Ramos (cell line): ENCODE measurements around the gene DAGLB.

Experiments used
- in situ Hi-C: fragments of 300-500 bp; cut with MboI; formaldehyde crosslinking; loops from one replicate; pipeline ENCODE4 v1.14.3; 2022; ENCODE audit warnings: low sequenced_read_pairs; ENCODE audit not compliant: unreplicated experiment

The DAGLB gene, protein sequence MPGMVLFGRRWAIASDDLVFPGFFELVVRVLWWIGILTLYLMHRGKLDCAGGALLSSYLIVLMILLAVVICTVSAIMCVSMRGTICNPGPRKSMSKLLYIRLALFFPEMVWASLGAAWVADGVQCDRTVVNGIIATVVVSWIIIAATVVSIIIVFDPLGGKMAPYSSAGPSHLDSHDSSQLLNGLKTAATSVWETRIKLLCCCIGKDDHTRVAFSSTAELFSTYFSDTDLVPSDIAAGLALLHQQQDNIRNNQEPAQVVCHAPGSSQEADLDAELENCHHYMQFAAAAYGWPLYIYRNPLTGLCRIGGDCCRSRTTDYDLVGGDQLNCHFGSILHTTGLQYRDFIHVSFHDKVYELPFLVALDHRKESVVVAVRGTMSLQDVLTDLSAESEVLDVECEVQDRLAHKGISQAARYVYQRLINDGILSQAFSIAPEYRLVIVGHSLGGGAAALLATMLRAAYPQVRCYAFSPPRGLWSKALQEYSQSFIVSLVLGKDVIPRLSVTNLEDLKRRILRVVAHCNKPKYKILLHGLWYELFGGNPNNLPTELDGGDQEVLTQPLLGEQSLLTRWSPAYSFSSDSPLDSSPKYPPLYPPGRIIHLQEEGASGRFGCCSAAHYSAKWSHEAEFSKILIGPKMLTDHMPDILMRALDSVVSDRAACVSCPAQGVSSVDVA

DNA sequence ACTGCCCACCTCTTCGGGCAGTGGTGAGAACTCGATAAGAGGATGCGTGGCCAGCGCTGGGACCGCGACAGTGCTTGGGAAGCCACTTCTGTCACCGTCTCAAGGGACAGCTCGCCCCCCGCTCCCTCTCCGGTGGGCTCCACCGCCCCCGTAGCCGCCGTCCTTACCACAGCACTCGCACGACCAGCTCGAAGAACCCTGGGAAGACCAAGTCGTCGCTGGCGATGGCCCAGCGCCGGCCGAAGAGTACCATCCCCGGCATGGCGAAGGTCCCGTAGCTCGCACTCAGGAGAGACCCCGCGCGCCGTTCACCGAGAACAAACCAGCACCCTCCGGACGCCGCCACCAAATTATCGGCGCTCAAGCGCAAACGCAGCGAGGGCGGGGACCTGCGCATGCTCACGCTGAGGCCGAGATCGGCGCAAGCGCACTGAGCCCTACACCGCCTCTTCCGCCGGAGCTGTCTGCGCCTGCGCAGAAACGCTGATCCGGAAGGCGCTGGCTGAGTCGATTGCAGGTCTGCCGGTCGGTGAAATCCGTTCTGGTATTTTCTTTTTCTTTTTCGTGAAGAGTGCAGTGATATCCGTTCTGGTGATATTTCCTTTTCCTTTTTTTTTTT, at the start of gene DAGLB:
Gene DAGLB, minus strand, starts transcription at position 374 of the 619 bp plus-strand sequence. Its CDS starts 112 bp downstream, at position 262.
- in situ Hi-C loops: loop anchor here (10.0 kb wide), 1 partner anchor 453 kb away; no protein-coding TSS in a partner anchor

DNA sequence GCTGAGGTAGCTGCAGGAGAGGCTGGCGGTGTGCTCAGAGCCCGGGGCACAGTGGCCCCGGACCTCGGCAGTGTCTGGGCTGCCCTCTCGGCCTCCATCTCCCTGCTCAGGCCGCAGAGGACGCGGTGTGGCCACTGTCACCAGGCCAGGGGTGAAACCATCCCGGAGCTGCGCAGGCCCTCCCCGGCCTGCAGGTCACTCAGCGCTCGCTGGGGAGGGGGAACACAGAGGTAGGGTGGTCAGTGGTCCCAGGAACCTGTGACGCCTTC, 49.8 kb upstream of the DAGLB start:
- in situ Hi-C loops: no loop called here

DNA sequence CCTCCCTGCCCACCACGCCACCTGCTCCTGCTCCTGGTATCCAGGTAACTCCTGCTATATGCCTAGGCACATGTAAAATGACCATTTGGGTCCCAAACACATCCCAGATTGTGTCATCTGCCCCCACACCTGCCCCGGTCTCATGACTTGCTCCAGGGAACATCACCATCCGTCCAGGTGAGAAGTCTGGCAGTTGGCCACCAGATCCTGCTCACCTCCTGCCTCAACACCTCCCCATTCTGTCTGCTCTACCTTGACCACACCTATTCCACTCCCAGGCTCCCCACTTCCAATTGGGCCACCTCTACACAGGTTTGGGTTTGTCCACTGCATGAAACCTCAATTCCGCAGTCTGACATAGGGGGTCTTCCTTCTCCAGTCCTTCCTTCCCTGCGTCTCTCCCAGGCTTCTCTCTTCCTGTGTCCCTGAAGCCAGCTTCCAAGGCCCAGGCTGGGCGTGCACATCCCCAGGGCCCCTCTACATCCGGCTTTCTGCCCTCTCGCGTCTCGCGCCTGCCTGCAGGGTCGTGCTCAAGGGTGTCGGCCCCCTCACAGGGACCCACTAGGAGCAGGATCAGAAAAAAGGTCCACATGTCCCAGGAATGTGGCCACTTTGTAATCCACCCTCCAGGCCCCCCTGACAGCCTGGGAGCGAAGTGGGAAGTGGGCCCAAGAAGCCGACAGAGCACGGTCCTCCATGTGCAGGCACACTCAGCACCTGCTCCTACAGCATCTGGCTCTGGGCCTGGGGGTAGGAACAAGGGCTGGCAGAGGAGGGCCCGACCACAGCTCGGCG, 49.3 kb upstream of the DAGLB start:
- in situ Hi-C loops: no loop called here

DNA sequence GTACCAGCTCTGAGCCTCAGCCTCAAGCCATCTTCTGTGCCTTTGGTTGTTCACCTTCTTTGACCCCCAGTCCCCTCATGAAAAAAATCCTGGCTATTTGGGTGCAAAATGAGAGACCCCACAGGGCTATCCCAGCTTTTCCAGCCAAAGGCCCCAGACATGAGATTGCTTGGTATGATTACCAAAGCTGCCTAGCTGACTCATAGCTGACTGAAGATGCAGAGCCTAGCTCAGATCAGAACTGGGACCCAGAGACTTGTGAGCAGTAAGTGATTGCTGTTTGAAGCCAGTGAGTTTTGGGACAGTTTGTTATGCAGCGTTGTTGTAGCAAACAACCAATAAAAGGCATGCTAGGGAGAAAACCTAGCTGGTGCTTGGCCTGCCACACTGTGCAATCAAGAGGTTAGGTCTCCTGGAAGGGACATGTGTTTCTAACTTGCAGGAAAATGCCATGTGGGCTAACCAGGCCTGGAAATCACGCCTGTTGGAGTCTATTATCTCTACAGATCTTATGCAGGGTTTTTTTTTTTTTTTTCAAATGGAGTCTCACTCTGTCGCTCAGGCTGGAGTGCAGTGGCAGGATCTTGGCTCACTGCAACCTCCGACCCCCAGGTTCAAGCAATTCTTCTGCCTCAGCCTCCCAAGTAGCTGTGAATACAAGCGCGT, 48.0 kb upstream of the DAGLB start:
- in situ Hi-C loops: no loop called here

DNA sequence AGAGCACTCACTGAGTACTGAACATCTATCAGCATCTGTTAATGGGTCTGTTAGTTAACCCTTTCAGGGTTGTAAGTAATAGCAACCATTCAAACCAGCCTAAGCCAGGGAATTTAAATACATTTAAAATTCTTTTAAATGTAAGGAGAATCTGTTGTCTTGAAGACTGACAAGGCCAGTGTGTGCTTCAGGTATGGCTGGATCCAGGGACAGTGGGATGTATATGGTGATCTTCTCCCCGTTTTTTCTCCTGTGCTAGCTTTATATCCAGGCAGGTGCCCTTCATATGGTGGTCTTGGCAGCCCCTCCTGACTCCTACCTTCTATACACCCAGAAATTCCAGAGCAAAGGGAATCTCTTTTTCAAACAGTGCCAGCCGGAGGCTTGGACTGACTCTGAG, 46.6 kb upstream of the DAGLB start:
- in situ Hi-C loops: no loop called here

DNA sequence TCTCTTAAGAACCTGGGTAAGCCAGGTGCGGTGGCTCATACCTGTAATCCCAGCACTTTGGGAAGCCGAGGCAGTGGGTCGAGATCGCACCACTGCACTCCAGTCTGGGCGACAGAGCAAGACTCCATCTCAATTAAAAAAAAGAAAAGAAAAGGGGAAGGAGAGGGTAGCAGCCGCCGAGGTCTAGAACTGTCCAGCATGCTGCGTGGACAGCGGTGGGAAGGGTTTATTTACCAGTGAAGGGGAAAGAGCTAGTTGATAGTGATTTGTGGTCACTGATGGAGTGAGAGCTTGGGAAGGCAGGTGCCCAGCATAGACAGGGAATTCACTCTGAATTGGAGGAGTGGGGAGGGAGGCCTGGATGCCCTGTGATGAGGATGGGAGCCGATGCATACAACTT, 43.4 kb upstream of the DAGLB start:
- in situ Hi-C loops: no loop called here

DNA sequence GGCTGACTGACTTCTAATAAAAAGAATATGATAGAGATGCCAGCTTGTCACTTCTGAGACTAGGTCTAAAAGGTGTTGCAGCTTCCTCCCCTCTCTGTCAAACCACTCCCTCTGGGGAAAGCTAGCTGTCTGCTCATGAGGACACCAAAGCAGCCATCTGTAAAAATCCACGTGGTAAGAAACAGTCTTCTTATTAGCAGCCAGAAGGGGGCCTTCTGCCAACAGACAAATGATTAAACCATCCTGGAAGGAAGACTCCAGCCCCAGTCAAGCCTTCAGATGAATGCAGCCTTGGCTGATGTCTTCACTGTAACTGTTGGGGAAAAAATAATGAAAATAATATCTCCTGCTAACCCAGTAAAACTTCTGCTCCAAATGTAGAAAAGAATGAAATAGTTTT, 41.9 kb upstream of the DAGLB start:
- in situ Hi-C loops: no loop called here

DNA sequence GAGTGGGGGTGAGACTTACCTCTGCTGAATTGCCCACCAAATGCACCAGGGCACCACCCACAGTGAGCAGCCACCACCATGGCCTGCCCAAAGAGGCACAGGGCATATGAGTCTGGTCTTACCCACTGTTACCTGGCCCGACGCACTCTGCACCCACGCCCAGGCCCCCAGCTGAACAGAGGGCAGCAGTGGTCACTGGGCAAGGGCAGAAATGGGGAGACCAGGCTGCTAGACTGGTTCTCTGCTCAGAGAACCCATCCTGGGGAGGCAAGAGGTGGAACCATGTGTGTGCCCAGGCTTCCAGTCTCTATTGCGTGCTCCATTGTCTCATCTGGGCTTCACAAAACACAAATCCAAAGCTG, 39.4 kb upstream of the DAGLB start:
- in situ Hi-C loops: no loop called here

DNA sequence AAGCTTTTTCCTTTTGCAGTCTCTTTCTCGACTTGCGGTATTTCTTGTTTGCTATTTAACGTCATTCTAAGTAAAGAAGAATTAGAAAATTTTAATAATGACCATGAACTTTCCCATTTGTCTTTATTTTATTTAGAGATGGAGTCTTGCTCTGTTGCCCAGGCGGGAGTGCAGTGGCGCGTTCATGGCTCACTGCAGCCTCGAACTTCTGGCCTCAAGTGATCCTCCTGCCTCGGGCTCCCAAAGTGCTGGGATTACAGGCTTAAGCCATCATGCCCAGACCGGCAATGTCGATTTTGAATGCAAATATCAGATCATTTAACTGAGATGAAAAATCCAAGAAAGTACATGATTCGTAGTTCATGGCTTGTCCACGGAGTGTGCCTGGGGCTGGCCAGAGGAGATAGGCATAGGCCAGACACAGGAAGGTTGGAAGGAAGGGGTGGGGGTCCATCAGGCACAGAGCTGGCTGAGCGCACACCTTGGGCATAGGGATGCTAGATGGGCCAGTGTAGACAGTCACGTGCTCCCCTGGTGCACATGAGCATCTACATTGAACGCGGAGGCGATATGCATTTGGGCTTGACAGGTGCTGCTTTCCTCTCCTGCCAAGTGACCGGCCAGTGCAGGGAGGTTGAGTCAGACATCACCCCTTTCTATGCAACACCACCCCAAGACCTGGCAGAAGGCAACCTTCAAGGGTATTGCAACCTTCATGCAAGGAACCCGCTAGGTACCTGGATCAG, 38.9 kb upstream of the DAGLB start:
- in situ Hi-C loops: no loop called here

DNA sequence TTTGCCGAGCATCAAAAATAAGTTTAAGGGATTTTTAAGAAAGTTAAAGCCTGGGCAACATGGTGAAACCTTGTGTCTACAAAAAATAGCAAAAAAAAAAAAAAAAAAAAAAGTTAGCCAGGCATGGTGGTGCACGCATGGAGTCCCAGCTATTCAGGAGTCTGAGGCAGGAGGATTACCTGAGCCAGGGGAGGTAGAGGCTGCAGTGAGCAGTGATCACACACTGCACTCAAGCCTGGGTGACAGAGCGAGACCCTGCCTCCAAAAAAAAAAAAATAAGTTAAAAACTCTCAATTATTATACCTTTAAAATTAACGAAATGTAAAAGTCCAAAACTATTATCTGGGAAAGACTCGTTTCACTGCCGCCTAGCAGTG, 35.0 kb upstream of the DAGLB start:
- in situ Hi-C loops: no loop called here

DNA sequence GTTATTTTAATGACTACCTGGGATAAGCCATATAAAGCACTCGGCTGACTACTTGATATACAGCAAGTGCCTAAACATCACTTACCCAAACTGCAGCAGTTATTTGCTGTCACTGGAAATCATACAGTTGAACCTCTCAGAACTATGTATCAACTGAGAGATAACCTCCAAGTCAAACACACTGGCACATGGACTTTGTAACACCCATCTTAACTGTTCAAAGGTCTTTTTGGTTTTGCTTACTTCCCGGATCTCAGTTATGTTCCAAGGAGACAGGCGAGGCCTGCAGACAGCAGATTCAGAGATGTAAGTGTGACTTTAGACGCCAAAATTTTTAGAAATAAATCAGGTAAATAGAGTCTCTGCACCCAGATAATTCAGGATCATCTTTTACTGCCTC, 34.6 kb upstream of the DAGLB start:
- in situ Hi-C loops: no loop called here

DNA sequence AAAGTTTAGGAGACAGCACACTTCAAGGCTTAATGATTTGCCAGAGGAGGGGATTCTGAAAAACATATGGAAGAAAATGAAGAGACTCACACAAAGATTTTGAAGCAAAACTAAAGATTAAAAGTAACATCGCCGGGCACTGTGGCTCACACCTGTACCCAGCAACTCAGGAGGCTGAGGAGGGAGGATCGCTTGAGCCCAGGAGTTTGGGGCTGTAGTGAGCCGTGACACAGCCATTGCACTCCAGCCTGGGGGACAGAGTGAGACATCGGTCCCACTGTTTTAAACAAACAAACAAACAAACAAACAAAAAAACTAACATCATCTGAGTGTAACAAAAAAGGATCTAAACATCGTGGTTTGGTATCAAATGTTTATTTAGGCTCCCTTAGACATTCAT, 33.7 kb upstream of the DAGLB start:
- in situ Hi-C loops: no loop called here

DNA sequence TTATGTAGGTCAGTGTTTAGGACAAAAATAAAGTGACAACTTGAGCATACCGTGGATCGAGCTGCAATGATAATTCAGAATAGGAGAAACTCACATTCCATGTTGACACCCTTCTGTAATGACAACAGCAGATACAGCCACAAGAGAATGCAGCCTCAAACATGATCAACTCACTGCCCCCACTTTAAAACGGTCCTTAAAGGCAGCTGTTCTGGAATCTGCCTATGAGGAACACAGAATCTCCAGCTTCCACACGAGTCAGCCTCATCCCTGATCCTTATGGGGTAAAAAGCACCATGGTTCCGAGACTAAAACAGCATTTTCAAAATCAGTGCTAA, 32.5 kb upstream of the DAGLB start:
- in situ Hi-C loops: no loop called here

DNA sequence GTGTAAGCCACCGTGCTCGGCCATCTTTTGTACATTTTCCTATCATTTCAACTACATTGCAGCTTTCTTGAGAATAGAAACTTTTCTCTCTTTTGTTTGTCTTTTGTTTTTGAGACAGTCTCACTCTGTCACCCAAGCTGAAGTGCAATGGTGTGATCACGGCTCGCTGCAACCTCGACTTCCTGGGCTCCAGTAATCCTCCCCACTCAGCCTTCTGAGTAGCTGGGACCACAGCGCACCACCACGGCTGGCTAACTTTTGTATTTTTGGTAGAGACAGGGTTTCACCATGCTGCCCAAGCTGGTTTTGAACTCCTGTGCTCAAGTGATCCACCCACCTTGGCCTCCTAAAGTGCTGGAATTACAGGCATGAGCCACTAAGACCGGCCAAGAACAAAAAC, 31.3 kb upstream of the DAGLB start:
- in situ Hi-C loops: no loop called here

DNA sequence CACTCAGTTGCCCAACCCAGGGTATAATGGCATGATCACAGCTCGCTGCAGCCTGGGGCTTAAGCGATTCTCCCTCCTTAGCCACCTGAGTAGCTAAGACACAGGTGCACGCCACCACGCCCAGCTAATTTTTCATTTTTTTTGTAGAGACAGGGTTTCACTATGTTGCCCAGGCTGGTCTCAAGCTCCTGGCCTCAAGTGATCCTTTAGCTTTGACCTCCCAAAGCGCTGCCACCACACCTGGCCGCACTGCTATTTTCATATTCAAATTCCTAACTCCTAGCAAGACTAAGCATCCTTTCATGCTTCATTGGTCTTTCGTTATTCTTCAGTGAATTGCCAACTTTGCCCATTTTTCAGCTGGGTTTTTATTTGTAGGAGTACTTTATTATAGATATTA, 30.4 kb upstream of the DAGLB start:
- in situ Hi-C loops: no loop called here

DNA sequence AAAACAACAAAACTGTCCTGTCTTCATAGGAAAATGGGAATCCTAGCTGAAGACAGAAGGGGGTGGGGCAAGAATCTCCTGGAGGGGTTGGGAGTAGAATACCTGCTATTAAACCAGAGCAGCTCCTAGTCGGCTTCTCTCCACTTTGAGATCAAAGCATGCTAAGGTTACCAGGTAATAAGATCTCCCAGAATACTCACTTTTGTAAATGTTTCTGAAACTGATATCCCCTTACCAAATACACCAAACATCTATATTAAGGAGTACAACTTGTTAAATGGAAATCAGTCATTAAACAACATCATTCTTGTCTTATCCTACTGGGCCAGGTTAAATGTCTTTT, 29.5 kb upstream of the DAGLB start:
- in situ Hi-C loops: no loop called here

DNA sequence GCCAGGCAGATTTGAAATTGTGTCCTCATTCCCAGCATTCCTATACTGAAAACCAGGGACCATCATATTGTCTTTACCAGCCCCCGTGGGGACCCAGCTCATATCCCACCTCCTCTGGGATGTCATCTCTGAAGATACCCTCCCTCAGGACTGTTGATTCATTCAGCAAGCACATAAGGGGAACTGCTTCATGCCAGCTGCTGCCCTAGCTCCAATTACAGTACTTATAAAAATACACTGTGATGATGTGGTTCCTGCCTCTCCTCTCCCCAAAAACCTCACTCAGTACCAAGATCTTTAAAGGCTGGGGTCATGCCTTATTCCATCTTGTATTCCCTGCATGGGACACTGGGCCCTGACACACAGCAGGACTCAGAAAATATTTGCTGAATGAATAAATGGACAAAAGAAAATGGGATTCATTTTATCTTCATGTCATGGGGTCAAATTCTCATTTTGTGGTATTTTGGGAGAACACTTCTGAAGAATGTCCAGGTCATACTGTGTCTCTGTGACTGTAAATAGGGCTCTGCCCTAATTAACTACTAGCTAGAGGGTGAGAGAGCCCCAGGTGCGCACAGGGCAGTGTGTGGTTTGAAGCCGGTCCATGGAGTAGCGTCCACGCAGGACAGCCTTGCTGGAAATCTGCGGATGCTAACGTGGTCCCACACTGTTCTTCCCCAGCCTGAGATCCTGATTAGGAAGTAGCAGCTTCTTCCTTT, 29.0 kb upstream of the DAGLB start:
- in situ Hi-C loops: no loop called here

DNA sequence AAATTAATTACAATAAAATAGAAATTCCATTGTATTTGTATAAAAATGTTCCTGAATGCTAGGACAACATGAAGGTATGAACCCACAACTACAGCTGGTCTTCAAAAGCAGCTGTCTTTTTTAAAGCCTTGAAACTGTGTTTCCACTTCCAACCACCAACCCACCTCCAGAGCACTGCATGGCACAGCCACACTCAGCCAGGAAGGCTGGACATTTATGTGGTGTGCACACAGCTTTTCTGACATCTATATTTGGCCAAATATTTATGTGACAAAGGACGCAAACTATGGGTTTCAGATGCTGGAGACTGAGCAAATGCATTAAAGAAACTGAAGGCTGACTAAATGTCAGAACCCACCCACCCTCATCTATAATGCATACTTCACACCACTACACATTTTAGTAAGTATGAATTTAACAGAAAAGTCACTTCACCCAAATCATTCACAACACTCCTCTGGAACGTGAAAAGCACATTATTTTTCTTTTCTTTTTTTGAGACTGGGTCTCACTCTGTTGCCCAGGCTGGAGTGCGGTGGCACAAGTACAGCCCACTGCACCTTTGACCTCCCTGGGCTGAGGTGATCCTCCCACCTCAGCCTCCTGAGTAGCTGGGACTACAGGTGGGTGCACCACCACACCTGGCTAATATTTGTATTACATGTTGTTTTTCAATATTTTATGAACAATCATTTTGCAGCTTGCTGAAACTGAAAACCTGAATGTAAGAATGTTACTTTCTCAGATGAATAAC, 27.9 kb upstream of the DAGLB start:
- in situ Hi-C loops: no loop called here

DNA sequence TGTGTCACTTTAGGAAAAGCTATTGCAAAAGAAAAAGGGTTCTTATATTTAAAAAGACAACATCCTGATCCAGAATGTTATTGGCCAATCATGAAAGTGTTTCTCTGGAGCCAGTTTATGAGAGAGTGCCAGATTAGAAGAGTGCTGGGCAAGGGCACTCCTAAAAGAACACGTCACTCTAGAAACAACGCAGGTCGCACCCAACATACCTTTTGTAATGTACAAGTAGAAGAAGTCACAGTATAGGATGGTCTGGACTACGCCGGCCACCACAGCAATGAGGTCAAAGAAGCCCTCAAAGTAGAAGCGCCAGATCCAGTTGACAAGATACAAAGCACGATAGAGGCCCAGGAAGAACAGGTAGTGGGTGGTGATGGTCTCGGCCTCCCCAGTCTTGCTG, 18.1 kb upstream of the DAGLB start:
- in situ Hi-C loops: no loop called here
